Activated naive CD8-positive, alpha-beta T cell treated with anti-CD3 and anti-CD28 coated beads, Interleukin-2, amount 50 U/mL, for 24 hours (primary cell): ENCODE results near the gene MVB12B.

Source experiments
- ATAC-seq: fragments of 150-1000 bp; cut with Tn5 transposase; one replicate; pipeline ENCODE4 v1.10.0; 2021
- DNase-seq: peaks from one replicate; pipeline ENCODE4 v3.0.0; 2021
- H3K27ac Mint-ChIP-seq: one replicate; pipeline ENCODE4 v1.8.0; 2021; ENCODE audit warnings: mild to moderate bottlenecking, mixed read lengths
- H3K27me3 Mint-ChIP-seq: one replicate; pipeline ENCODE4 v1.8.0; 2021; ENCODE audit warnings: mixed read lengths
- H3K36me3 Mint-ChIP-seq: one replicate; pipeline ENCODE4 v1.8.0; 2021; ENCODE audit warnings: low read depth, mixed read lengths
- H3K4me1 Mint-ChIP-seq: one replicate; pipeline ENCODE4 v1.8.0; 2021; ENCODE audit warnings: mixed read lengths
- H3K4me3 Mint-ChIP-seq: one replicate; pipeline ENCODE4 v1.8.0; 2021; ENCODE audit warnings: mild to moderate bottlenecking, moderate library complexity, mixed read lengths
- H3K9me3 Mint-ChIP-seq: one replicate; pipeline ENCODE4 v1.8.0; 2021; ENCODE audit warnings: mixed read lengths

The MVB12B gene

GRCh38 chr9:126403397-126403796, 76.8 kb downstream of the MVB12B start:
- no peak for ATAC-seq
- no peak for DNase-seq
- Mint-ChIP-seq H3K27ac (no peak overlapping the region), H3K27me3 (no peaks in the 10 kb centered on the region), H3K9me3 (no peaks in the 10 kb centered on the region), H3K36me3 (no peaks in the 10 kb centered on the region), H3K4me1 (peaks cover 19% of the 10 kb centered on the region), H3K4me3 (no peak overlapping the region)

GRCh38 chr9:126404459-126404858, 77.8 kb downstream of the MVB12B start:
- DNase-seq = no peak
- Mint-ChIP-seq H3K4me1 (peaks cover 11% of the 10 kb centered on the region), H3K9me3 (no peaks in the 10 kb centered on the region), H3K27ac (no peak overlapping the region), H3K4me3 (no peak overlapping the region), H3K36me3 (no peaks in the 10 kb centered on the region), H3K27me3 (no peaks in the 10 kb centered on the region)
- no peak for ATAC-seq

- Mint-ChIP-seq H3K4me3 (no peak overlapping the region), H3K4me1 (peaks cover 23% of the 10 kb centered on the region), H3K9me3 (no peaks in the 10 kb centered on the region), H3K27me3 (no peaks in the 10 kb centered on the region), H3K27ac (no peak overlapping the region), H3K36me3 (no peaks in the 10 kb centered on the region)
- DNase-seq = no peak
- no peak for ATAC-seq
These were observed 79.5 kb downstream of the MVB12B start for GRCh38 chr9:126406075-126406667.

GRCh38 chr9:126407114-126407870, 80.7 kb downstream of the MVB12B start:
- ATAC-seq (no peak), DNase-seq (no peak)
- no peak overlapping the region for H3K4me3 Mint-ChIP-seq
- no peaks in the 10 kb centered on the region for H3K27me3 Mint-ChIP-seq
- H3K36me3 Mint-ChIP-seq = no peaks in the 10 kb centered on the region
- H3K4me1 Mint-ChIP-seq = peaks cover 34% of the 10 kb centered on the region
- H3K9me3 Mint-ChIP-seq = no peaks in the 10 kb centered on the region
- no peak overlapping the region for H3K27ac Mint-ChIP-seq

GRCh38 chr9:126408004-126408403, 81.4 kb downstream of the MVB12B start:
- Mint-ChIP-seq H3K36me3 (no peaks in the 10 kb centered on the region), H3K9me3 (no peaks in the 10 kb centered on the region), H3K27ac (no peak overlapping the region), H3K4me1 (peaks cover 36% of the 10 kb centered on the region), H3K27me3 (no peaks in the 10 kb centered on the region), H3K4me3 (no peak overlapping the region)
- no peak for DNase-seq
- no peak for ATAC-seq

GRCh38 chr9:126410229-126410628, 83.6 kb downstream of the MVB12B start:
- DNase-seq (no peak), ATAC-seq (no peak)
- peaks cover 36% of the 10 kb centered on the region for H3K4me1 Mint-ChIP-seq
- no peaks in the 10 kb centered on the region for H3K27me3 Mint-ChIP-seq
- no peaks in the 10 kb centered on the region for H3K9me3 Mint-ChIP-seq
- H3K4me3 Mint-ChIP-seq = no peak overlapping the region
- no peaks in the 10 kb centered on the region for H3K36me3 Mint-ChIP-seq
- H3K27ac Mint-ChIP-seq = no peak overlapping the region

- no peak for DNase-seq
- Mint-ChIP-seq H3K27me3 (no peaks in the 10 kb centered on the region), H3K9me3 (no peaks in the 10 kb centered on the region), H3K4me1 (peaks cover 37% of the 10 kb centered on the region), H3K27ac (peak overlapping the region; percentile 81), H3K4me3 (peak overlapping the region; percentile 68), H3K36me3 (no peaks in the 10 kb centered on the region)
- ATAC-seq = peak; percentile 85
These were observed 84.8 kb downstream of the MVB12B start for GRCh38 chr9:126411225-126411947.

GRCh38 chr9:126411948-126412284, 85.3 kb downstream of the MVB12B start:
- H3K9me3 Mint-ChIP-seq = no peaks in the 10 kb centered on the region
- peak overlapping the region; percentile 68 for H3K4me3 Mint-ChIP-seq
- H3K27ac Mint-ChIP-seq = peak overlapping the region; percentile 81
- DNase-seq (no peak), ATAC-seq (no peak)
- H3K36me3 Mint-ChIP-seq = no peaks in the 10 kb centered on the region
- H3K4me1 Mint-ChIP-seq = peaks cover 37% of the 10 kb centered on the region
- no peaks in the 10 kb centered on the region for H3K27me3 Mint-ChIP-seq

GRCh38 chr9:126412905-126413304, 86.3 kb downstream of the MVB12B start:
- Mint-ChIP-seq H3K27me3 (no peaks in the 10 kb centered on the region), H3K27ac (peak overlapping the region; percentile 20), H3K9me3 (no peaks in the 10 kb centered on the region), H3K36me3 (no peaks in the 10 kb centered on the region), H3K4me1 (peaks cover 37% of the 10 kb centered on the region), H3K4me3 (no peak overlapping the region)
- ATAC-seq (no peak), DNase-seq (no peak)

- no peak for ATAC-seq
- Mint-ChIP-seq H3K27ac (no peak overlapping the region), H3K9me3 (no peaks in the 10 kb centered on the region), H3K4me1 (peaks cover 37% of the 10 kb centered on the region), H3K27me3 (no peaks in the 10 kb centered on the region), H3K36me3 (no peaks in the 10 kb centered on the region), H3K4me3 (no peak overlapping the region)
- no peak for DNase-seq
These were observed 86.9 kb downstream of the MVB12B start for GRCh38 chr9:126413391-126414068.

GRCh38 chr9:126415741-126416370, 89.2 kb downstream of the MVB12B start:
- H3K4me1 Mint-ChIP-seq = peaks cover 27% of the 10 kb centered on the region
- H3K27ac Mint-ChIP-seq = peak overlapping the region; percentile 40
- no peaks in the 10 kb centered on the region for H3K9me3 Mint-ChIP-seq
- DNase-seq (no peak), ATAC-seq (no peak)
- no peaks in the 10 kb centered on the region for H3K36me3 Mint-ChIP-seq
- no peak overlapping the region for H3K4me3 Mint-ChIP-seq
- H3K27me3 Mint-ChIP-seq = no peaks in the 10 kb centered on the region

- H3K27ac Mint-ChIP-seq = no peak overlapping the region
- ATAC-seq (no peak), DNase-seq (no peak)
- H3K36me3 Mint-ChIP-seq = no peaks in the 10 kb centered on the region
- no peaks in the 10 kb centered on the region for H3K27me3 Mint-ChIP-seq
- peaks cover 16% of the 10 kb centered on the region for H3K4me1 Mint-ChIP-seq
- no peaks in the 10 kb centered on the region for H3K9me3 Mint-ChIP-seq
- H3K4me3 Mint-ChIP-seq = no peak overlapping the region
These were observed 90.4 kb downstream of the MVB12B start for GRCh38 chr9:126417043-126417442.

- Mint-ChIP-seq H3K4me1 (peaks cover 11% of the 10 kb centered on the region), H3K27me3 (no peaks in the 10 kb centered on the region), H3K36me3 (no peaks in the 10 kb centered on the region), H3K4me3 (no peak overlapping the region), H3K9me3 (no peaks in the 10 kb centered on the region), H3K27ac (no peak overlapping the region)
- DNase-seq (no peak), ATAC-seq (no peak)
These were observed 91.1 kb downstream of the MVB12B start for GRCh38 chr9:126417684-126418083.

GRCh38 chr9:126418608-126419007, 92.0 kb downstream of the MVB12B start:
- ATAC-seq (no peak), DNase-seq (no peak)
- Mint-ChIP-seq H3K4me3 (no peak overlapping the region), H3K4me1 (peaks cover 12% of the 10 kb centered on the region), H3K9me3 (no peaks in the 10 kb centered on the region), H3K36me3 (no peaks in the 10 kb centered on the region), H3K27me3 (no peaks in the 10 kb centered on the region), H3K27ac (no peak overlapping the region)
